ENCODE measurements around the gene AATK. TPM values are rescaled to one million over a fixed set of nuclear protein-coding genes. Genes with fewer than 3 reads are reported as not detected.

The AATK gene
- total and polyA plus RNA-seq, 2 of the 13 experiments (the other 11 are each of a cell fraction or from before 2014, with no cell fraction given) = 2.9 to 8.4 TPM

- Histone ChIP-seq H3K27me3 (ENCODE audit: control insufficient read depth in 1 of 2, insufficient read depth in 2 of 2, low read length in 2 of 2) (no peaks in the 10 kb centered on the region), H3K9ac (ENCODE audit: insufficient read depth, low read depth, low read length) (no peak overlapping the region), H3K27ac (ENCODE audit: extremely low read length, insufficient read depth, low read length) (no peak overlapping the region), H3K4me3 (replicated peaks in 1 of 3; ENCODE audit: insufficient read depth in 1 of 3, low read depth in 2 of 3, low read length in 3 of 3) (no peak overlapping the region), H3K79me2 (ENCODE audit: insufficient read depth, low read length) (no peaks in the 10 kb centered on the region), H2AFZ (ENCODE audit: low read length) (no peak overlapping the region), H3K4me1 (ENCODE audit: insufficient read depth, low read length) (no peaks in the 10 kb centered on the region), H4K20me1 (ENCODE audit: insufficient read depth, low read length) (no peaks in the 10 kb centered on the region), H3K9me3 (ENCODE audit: low read length) (no peaks in the 10 kb centered on the region), H3K36me3 (replicated peaks in 1 of 2; ENCODE audit: control insufficient read depth in 1 of 2, insufficient read depth in 2 of 2, low read length in 2 of 2) (no peaks in the 10 kb centered on the region), H3K4me2 (ENCODE audit: low read depth, low read length) (no peak overlapping the region)
- CTCF ChIA-PET (ENCODE audit: low intra/inter-chr PET ratio, low total read pairs) = no interaction called here
- intact Hi-C loops (cut with micrococcal nuclease; ENCODE audit: unreplicated experiment) (no loop called here), in situ Hi-C loops (cut with HindIII; ENCODE audit: extremely low pct_ligation_motif_present, low pct_unique_long_range_greater_than_20kb) (no loop called here)
- no peak for TF ChIP-seq ZNF296 (CRISPR knock-in tag; conservative IDR thresholded peaks at IDR 0.05)
- TF ChIP-seq MIER2 (CRISPR knock-in tag; IDR thresholded peaks at IDR 0.05) = no peak
- no peak for TF ChIP-seq ZNF224 (CRISPR knock-in tag; IDR thresholded peaks at IDR 0.05)
- no peak for TF ChIP-seq ETV6 (CRISPR knock-in tag; conservative IDR thresholded peaks at IDR 0.05)
- no peak for TF ChIP-seq ZFP62 (CRISPR knock-in tag; IDR thresholded peaks at IDR 0.05)
- TF ChIP-seq PAF1 (CRISPR knock-in tag; IDR thresholded peaks at IDR 0.05) = no peak
- no peak for TF ChIP-seq MAFG (CRISPR knock-in tag; IDR thresholded peaks at IDR 0.05)
- no peak for TF ChIP-seq ZBTB21 (CRISPR knock-in tag; IDR thresholded peaks at IDR 0.05)
- no peak for TF ChIP-seq ZBED4 (CRISPR knock-in tag; IDR thresholded peaks at IDR 0.05; ENCODE audit: borderline replicate concordance)
- no peak for TF ChIP-seq ZNF784 (CRISPR knock-in tag; IDR thresholded peaks at IDR 0.05; ENCODE audit: borderline replicate concordance)
- no peak for TF ChIP-seq SIX4 (CRISPR knock-in tag; IDR thresholded peaks at IDR 0.05)
- TF ChIP-seq EZH2 (conservative IDR thresholded peaks at IDR 0.05; ENCODE audit: low read depth, low read length) = no peak
- TF ChIP-seq ZNF547 (CRISPR knock-in tag; IDR thresholded peaks at IDR 0.05) = no peak
- no peak for TF ChIP-seq ZNF782 (CRISPR knock-in tag; IDR thresholded peaks at IDR 0.05; ENCODE audit: borderline replicate concordance)
- 81% methylated on average over 36 of the region's 38 CpGs for WGBS (ENCODE audit: low lambda C conversion rate)
- DNase-seq (ENCODE audit: low spot score) = no peak
- FAIRE-seq = no peak
- ATAC-seq = no peak
- POLR2A ChIA-PET = no interaction called here
- BruUV-seq (replicated peaks) = no TSS peak
Measured at GRCh38 chr17:81156866-81157805, 8.9 kb downstream of the AATK start.

All from HepG2 (cell line).